GM19240 (cell line): Measurements from ENCODE around the gene NBAS.
"Not testable (repeated sequence)": the region's sequence is repeated elsewhere in the genome, so short reads cannot be mapped to it uniquely, and the experiment has no call there.

Experiments
- DNase-seq: peaks from one replicate; pipeline ENCODE4 v3.0.0; 2011; ENCODE audit warnings: low spot score; ENCODE audit not compliant: insufficient read length

Gene NBAS

DNA sequence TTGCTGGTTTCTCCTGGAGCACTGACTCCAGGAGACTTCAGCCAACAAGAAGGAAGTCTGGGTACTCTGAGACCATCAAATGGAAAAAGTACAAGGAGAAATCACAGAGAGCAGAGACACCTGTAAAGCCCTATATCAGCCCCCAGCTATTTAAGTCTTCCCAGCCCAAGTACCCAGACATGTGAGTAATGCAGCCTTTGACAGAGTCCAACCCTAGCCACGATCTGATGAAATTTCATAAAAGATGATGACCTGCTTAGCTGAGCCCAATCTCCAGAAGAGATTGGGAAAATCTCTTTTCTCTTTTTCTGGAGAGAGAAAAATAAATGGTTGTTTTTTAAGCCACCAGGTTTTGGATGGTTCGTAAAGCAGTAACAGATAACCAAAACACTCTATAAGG lies 196.6 kb downstream of the NBAS start:
- no peak for DNase-seq

DNA sequence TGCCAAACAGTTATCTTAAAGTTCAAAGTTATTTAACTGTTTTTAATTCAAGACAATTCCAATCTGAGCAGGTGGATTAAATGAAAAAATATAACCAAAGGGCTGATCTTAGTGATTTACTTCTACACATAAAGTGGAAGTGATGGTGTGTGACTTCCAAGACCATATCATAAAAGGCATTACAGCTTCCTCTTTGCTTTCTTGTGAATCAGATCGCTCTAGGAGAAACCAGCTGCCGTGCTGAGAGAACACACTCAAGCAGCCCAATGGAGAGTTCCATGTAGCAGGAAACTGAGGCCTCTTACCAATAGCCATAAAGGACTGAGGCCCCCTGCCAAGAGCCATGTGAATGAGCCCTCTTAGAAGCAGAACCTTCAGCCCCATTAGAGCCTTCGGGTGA lies 197.4 kb downstream of the NBAS start:
- DNase-seq, result no peak

DNA sequence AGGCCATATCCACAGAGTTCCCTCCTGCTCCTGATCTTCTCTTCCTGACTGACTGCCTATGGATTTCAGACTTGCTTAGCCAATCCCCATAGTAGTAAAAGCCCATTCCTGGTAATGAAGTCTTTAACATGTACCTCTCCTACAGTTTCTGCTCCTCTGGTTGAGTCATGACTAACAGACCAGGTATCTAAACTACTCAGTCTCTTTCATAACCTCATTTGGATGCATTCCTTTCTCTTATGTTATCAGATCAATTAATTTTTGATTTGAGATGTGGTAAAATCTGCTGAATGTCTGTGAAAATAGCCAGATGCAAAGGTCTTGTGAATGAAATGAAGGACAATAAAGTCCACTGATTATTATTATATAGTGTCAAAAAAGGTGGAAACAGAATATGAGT lies 198.0 kb downstream of the NBAS start:
- DNase-seq, result no peak

DNA sequence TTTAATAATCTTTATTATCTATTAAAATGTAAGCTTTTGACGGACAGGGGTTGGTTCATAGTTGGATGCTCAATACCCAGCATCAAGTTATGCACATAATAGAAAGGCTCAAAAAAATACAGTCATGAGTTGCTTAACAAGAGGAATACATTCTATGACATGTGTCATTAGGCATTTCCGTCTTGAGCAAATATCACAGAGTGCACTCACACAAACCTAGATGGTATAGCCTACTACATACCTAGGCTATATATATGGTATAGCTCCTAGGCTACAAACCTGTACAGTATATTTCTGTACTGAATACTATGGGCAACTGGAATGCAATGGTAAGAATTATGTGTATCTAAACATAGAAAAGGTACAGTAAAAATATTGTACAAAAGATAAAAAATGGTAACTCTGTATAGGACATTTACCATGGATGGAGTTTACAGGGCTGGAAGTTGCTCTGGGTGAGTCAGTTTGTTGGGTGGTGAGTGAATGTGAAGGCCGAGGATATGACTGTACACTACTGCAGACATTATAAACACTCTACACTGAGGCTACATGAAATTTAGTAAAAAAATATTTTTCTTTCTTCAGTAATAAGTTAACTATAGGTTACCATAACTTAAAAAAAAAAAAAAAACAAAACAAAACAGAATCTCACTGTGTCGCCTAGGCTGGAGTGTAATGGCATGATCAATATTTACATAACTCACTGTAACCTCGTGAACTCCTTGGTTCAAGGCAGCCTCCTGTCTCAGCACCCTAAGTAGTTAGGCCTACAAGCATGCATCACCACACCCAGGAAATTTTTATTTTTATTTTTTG lies 201.2 kb downstream of the NBAS start:
- DNase-seq, result no peak

DNA sequence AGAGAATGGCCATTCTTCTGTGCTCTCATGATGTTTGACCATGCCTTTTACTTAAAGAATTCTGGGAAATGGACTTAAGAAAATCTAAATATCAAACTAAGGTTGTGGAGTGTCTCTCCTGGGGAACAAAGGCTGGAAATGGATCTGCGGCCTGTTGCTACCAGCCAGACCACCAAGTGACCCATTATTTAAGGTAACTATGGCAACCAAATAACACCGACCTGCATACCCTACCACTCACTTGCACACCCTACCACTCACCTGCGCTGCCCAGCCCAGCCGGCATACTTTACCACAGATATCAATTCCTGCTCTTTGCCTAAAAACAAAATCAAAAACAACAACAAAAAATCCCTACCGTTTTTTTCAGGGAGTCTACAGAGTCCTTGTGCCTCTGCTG lies 203.2 kb downstream of the NBAS start:
- no peak for DNase-seq

DNA sequence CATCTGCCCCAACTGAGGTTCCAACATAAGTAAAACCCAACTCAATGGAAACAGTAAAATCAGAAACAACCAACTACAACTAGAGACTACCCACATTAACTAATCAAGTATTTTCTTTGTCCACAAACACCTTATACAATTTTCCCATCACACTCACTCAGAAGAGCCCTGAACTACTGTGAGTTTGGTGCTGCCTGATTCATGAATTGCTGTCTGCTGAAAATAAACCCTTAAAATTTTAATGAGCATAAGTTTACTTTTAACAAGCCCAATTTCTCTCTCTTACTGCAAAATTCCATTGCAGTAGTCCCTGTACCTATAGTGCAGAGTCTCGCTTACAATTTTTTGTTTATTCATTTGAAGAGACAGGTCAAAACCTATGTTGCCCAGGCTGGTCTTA lies 203.9 kb downstream of the NBAS start:
- DNase-seq, result no peak

DNA sequence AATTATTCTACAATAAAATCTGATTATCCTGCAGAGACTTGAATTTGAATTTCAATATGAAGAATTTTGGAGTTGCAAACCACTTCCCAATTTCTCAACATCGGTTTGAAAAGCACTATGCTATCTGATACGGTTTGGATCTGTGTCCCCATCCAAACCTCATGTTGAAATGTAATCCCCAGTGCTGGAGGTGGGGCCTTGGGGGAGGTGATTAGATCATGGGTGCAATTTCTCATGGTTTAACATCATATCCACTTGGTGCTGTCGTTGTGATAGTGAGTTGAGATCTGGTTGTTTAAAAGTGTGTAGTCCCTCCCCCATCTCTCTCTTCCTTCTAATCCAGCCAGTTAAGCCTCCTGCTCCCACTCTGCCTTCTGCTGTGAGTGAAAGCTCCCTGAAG lies 205.7 kb downstream of the NBAS start:
- no peak for DNase-seq

DNA sequence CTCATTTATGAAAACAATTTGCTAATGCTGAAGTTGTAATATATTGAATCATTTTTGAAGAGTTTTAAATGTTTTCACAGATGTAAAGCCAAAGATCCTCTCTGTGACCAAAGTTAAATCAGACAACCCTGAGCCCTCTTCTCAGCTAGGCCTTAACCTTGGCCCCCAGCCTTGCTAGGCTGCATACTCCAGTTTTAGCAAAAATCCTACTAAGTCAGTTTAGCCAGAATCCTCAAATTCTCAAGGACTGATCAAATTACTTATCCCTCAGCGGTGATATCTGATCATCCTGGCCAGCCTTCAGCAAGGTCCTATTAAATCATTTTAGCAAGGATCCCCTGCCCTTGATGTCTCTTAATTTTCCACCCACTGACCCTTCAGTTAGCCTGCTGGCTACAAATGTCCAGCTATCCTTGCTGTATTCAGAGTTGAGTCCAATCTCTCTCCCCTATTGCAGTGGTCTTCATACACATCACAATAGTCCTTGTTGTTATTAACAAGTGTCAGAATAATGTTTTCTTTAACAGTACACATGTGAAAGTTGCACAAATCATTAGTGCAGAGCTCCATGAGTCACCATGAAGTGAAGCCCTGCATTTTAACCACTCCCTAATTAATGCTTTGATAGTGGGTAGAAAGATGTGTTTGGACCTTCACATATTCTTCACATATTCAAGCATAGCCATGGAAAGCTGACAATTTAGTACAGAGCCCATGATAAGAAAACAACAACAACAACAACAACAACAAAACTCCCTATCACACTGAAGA lies 206.4 kb downstream of the NBAS start:
- DNase-seq, result no peak

DNA sequence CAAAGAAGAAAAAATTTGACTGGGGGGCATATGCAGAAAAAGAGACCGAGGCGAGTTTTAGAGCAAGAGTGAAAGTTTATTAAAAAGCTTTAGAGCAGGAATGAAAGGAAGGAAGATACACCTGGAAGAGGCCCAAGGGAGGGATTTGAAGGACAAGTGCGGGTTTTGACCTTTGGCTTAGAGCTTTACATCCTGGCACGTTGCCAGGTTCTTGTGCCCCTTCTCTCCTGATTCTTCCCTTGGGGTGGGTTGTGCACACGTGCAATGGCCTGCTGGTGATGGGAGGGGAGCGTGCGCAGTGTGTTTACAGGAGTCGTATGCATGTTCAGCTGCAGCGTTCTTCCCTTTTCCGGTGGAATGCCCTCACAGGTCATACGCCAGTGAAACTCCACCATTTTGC lies 208.8 kb downstream of the NBAS start:
- DNase-seq, result no peak

DNA sequence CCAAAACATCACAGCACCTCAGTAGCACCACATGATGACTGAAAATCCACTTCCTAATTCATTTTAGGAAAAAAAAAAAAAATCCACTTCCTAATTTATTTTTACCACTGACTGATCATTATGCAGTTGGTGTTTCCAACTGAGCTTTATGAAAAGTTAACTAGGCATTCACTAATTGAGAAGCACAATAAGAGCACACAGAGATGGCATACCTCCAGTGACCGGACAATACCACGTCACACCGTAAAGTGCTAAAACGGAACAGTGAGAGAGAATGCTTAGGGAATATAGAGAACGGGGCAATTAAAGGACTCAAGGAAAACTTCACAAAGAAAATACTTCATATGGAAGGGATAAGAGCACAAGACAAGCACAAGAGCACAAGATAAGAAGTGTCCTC lies 212.5 kb downstream of the NBAS start:
- no peak for DNase-seq

DNA sequence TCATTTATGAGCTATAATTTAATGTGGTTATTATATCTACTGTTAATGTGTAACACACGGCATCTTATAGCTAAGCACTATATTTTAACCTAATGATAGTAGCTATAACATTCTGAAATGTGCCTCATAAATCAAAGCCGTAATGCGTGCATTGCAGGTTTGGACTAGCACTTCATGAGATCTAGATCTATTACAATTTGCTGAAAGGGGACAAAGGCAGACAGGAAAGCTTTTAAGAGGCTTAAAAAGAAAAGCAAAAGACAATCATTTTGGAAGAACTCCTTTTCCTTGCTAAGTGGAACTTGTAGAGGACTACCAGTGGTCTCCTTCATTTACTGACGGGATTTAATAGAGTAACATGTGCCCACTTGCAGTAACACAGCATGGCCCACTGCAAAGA lies 213.1 kb downstream of the NBAS start:
- no peak for DNase-seq

DNA sequence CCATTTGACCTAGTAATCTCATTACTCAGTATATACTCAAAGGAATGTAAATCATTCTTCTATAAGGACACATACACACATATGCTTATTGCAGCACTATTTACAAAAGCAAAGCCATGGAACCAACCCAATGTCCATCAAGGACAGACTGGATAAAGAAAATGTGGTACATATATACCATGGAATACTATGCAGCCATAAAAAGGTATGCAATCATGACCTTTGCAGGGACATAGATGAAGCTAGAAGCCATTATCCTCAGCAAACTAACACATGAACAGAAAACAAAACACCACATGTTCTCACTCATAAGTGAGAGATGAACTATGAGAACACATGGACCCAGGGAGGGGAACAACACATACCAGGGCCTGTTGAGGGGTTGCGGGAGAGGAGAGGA lies 214.5 kb downstream of the NBAS start:
- no peak for DNase-seq

DNA sequence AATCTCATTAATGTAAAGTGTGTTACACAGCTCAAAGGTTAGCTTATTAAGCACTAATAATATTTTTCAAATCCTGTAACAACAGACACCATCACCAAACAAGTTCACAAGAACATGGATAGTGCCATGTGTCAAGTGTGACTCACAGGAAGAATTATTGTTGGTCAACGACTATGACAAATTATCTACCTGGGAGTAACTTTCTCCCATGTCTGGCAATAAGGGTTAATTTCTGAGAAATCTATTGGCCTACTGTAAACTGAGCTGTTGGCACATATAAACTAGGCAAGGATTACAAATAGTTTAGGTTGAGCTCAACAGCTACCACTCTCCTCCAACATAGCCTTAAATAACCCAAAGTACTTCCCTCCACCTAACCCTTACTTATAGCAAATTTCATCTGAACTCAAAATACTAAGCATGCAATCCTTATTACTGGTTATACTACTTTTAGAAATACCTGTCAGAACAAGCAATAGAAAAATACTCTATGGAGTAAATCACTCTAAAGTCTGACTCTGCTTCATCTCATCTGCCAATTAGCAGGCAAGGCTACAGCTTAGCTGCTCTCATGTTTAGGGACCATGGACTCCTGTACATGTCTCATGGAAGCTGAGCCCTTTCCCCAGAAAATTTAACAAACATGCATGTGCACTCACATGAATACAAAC lies 223.0 kb downstream of the NBAS start:
- DNase-seq, result no peak

DNA sequence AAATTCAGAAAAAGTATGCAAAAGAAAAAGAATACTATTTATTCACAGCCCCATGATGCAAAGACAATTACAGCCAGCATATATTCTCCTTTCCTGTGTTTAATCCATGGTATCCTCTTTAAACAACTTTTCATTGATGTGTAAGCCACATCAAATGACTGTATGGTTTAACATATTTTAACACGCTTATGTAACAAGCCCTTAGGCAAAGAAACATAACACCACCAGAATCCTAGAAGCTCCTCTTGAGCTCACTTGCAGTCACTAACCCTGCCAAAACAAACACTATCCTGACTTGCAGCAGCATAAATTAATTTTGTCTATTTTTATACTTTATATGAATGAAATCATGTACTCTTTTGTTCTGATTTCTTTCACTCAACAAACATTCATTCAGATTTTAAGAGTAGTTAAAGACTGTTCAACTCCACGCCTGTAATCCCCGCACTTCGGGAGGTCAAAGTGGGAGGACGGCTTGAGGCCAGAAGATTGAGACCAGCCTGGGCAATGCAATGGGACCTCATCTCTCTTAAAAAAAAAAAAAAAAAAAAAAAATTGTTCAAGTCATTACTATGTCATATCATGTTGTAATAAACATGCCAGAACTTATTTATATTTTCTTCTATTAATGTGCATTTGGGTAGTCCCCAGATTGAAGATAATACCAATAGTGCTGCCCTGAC lies 226.3 kb downstream of the NBAS start:
- DNase-seq, result no peak

DNA sequence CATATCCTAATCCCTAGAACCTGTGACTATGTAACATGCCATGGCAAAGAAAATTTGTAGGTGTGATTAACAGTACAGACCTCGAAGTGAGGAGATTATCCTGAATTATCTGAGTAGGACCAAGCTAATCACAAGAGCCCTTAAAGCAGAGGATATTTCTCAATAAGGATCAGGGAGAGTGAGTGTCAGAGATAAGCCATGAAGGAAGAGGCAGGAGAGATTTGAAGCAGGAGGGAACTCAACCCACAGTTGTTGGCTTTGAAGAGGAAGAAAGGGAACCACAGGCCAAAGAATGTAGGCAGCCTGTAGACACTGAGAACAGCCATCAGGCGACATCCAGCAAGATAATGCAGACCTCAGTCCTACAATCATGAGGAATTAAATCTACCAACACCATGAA lies 229.3 kb downstream of the NBAS start:
- DNase-seq, result no peak

DNA sequence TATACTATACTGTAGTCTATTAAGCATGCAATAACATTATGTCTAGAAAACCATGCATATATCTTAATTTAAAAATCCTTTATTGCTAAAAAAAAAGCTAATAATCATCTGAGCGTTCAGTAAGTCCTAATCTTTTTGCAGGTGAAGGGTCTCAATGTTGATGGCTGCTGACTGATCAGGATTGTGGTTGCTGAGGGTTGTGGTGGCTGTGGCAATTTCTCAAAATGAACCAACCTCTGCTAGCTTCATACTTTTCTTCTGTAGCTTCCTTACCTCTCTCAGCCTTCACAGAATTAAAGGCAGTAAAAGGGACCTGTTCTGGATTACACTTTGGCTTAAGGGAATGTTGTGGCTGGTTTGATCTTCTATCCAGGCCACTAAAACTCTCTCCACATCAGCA lies 235.8 kb downstream of the NBAS start:
- DNase-seq, result no peak

DNA sequence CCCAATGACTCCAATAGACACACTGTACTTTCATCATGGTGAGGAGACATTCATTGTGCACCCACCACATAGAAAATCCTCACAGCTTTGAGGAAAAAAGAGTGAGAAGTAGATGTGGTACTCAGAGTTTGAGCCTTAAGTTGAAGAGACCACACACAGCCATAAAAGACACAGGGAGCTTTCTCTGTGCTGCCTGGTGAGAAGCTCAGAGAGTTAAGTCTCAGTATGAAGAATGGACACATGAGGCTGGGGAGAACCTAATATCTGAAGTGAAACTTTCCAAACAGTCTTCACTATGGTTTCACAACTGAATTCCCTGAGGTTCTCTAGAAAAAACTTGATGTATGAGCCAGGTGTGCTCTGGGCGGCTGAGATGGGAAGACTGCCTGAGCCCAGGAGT lies 237.9 kb downstream of the NBAS start:
- DNase-seq, result no peak

DNA sequence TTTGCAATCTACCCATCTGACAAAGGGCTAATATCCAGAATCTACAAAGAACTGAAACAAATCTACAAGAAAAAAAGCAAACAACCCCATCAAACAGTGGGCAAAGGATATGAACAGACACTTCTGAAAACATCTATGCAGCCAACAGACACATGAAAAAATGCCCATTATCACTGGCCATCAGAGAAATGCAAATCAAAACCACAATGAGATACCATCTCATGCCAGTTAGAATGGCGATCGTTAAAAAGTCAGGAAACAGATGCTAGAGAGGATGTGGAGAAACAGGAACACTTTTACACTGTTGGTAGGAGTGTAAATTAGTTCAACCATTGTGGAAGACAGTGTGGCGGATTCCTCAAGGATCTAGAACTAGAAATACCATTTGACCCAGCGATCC lies 239.7 kb downstream of the NBAS start:
- DNase-seq, result not testable (repeated sequence)

DNA sequence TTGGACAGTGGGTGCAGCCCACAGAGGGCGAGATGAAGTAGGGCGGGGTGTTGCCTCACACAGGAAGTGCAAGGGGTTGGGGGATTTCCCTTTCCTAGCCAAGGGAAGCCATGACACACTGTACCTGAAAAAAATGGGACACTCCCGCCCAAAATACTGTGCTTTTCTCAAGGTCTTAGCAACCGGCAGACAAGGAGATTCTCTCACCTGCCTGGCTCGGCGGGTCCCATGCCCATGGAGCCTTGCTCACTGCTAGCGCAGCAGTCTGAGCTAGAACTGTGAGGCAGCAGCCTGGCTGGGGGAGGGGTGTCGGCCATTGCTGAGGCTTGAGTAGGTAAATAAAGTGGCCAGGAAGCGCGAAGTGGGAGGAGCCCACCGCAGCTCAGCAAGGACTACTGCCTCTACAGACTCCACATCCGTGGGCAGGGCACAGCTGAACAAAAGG lies 244.7 kb downstream of the NBAS start:
- no peak for DNase-seq

DNA sequence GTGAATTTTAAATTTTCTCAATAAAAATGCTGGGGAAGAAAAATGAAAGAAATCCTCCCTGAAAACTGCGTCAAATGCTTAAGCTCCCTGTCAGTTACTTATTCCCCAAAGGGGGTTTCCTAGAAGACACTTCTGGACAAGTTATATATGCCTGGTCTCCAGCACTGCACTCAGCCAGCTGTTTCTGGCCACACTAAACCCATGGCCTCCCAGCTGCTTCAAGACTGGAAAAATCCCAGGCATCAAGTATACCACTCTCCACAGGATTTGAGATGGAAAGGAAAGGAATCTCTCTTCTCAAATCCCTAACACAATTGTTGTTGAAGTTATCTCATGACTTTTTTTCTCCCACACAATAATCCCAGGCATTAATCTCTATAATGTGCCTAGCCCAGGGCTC lies 245.7 kb downstream of the NBAS start:
- DNase-seq, result no peak

DNA sequence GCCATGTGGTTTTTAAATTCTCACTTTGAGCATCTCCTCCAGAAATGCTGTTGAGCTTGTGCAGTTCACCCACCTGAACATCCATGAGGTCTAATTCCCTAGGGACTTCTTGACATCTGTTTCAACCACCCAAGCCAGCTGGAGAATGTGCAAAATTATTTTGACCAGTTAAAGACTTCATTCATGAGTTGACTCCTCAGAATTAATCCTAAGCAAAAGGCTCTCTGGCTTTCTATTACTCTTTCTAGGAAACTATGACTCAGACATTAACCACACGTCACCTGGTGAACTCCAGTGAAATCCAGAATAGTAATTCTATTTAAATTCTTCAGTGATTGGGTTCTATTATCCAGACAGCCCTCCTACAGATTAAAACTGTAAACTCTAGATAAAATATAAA lies 247.5 kb downstream of the NBAS start:
- peak; percentile 11 for DNase-seq

DNA sequence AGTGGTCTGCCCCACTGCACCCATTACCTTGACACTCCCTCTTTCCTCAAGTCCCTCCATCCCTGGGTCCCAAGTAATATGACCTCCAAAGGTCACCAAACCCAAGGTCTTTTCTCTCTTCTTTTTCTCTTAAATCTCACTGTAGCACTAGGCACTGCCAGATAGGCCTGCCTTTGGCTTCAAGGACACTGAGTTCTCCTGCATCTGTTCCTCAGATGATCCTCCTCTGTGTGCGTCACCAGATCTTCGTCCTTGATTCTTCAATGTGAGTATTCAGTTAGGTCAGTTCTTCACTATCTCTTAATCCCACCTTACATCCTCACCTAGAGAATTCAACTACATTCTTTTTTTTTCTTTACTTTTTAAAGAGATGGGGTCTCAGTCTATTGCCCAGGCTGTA lies 249.2 kb downstream of the NBAS start:
- DNase-seq, result no peak
